Gastrocnemius medialis (tissue), 4 donors: ENCODE data around the gene CYP19A1.

Experiments used
- CTCF ChIP-seq, 5 experiments: fragments of 450-650 bp in 3 of 5; fragments of 200-600 bp in 2 of 5; sonication (generic) in 2 of 5; IDR thresholded peaks in 4 of 5; conservative IDR thresholded peaks in 1 of 5; 1 replicate in 4 of 5; 2 replicates in 1 of 5; pipeline ENCODE4 v1.5.1; 2016 to 2019; ENCODE audit warnings: antibody characterized with exemption in 5 of 5, mild to moderate bottlenecking in 3 of 5, moderate library complexity in 3 of 5
- POLR2A ChIP-seq, 2 donors: fragments of 450-650 bp; IDR thresholded peaks; one replicate each; pipeline ENCODE4 v1.6.1; 2017; ENCODE audit warnings: antibody characterized with exemption in 2 of 2, mild to moderate bottlenecking in 2 of 2, moderate library complexity in 2 of 2

GRCh38 chr15:51180011-51180410, 158.4 kb downstream of the CYP19A1 start:
- TF ChIP-seq CTCF (IDR thresholded peaks at IDR 0.05 in 4 of 5, conservative IDR thresholded peaks at IDR 0.05 in 1 of 5) (no peak), POLR2A (IDR thresholded peaks at IDR 0.05) (no peak)
